ENCODE measurements around the gene RASEF.

Gene RASEF

DNA sequence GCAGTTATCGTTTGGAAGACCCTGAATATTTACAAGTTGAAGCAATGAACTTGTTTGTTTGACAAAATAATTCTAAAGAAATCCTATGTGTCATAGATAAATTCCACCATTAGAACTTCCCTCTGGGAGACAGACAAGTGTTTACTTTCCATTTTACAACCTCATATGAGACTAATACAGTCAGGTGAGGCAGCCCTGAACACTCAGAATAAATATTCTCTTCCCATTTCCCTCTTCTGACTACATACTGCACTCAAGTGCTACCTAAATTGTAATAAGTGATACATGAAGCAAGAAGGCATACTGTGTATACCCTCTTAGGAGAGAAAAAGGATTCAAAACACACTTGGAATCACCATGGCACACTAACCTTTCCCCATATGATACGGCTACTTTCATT lies 6.8 kb downstream of the RASEF start:
- TF ChIP-seq, protein P1, sequence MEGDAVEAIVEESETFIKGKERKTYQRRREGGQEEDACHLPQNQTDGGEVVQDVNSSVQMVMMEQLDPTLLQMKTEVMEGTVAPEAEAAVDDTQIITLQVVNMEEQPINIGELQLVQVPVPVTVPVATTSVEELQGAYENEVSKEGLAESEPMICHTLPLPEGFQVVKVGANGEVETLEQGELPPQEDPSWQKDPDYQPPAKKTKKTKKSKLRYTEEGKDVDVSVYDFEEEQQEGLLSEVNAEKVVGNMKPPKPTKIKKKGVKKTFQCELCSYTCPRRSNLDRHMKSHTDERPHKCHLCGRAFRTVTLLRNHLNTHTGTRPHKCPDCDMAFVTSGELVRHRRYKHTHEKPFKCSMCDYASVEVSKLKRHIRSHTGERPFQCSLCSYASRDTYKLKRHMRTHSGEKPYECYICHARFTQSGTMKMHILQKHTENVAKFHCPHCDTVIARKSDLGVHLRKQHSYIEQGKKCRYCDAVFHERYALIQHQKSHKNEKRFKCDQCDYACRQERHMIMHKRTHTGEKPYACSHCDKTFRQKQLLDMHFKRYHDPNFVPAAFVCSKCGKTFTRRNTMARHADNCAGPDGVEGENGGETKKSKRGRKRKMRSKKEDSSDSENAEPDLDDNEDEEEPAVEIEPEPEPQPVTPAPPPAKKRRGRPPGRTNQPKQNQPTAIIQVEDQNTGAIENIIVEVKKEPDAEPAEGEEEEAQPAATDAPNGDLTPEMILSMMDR (IDR thresholded peaks at IDR 0.05; ENCODE audit: low read depth, low read length): no peak
- H3K4me3 ChIP-seq (ENCODE audit: low read depth, low read length): no peak overlapping the region

GRCh38 chr9:83047839-83048775 lies 14.8 kb downstream of the RASEF start:
- no peak overlapping the region for H3K4me3 ChIP-seq (ENCODE audit: low read depth, low read length)
- TF ChIP-seq, protein P1 (IDR thresholded peaks at IDR 0.05; ENCODE audit: low read depth, low read length): no peak

- H3K4me3 ChIP-seq (ENCODE audit: low read depth, low read length): no peak overlapping the region
- TF ChIP-seq, protein P1 (IDR thresholded peaks at IDR 0.05; ENCODE audit: low read depth, low read length): no peak
Observed at GRCh38 chr9:83043597-83043996, 19.3 kb downstream of the RASEF start.

DNA sequence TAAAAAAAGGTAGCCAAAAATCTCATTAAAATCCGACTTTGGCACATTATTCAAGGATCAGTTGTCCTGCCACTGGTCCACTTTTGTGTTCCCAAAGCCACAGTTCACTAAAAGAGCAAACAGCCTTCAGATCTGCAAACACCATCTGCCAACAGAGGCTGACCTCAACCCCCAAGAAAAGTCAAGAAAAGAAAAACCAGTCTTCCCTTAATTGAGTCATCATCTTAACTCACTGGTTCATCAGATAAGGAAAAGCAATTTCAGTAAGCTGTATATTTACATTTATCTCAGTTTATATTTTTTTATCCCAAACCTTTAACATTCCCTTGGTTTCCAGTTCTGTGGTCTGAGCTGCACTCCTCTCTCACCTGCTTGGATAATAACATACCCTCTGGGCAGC lies 21.2 kb downstream of the RASEF start:
- TF ChIP-seq, protein P1 (IDR thresholded peaks at IDR 0.05; ENCODE audit: low read depth, low read length): no peak
- H3K4me3 ChIP-seq (ENCODE audit: low read depth, low read length): no peak overlapping the region

DNA sequence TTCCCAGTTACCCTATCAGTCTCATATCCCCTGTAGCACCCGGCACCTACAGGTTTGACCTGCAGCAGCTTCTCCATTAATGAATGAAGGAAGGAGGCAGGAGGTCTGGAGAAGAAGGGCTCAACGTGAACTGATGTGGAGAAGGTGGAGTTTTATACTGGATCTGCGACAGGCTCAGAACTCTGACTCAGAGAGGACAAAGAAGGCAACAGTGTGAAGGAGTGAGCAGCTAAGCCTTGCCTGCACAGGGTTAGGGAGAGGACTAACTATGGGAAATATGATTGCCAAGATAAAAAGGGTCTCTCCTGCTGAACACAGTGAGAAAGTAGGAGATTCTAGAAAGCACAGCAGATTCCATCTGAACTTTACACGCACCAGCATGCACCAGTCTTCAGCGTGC lies 23.6 kb downstream of the RASEF start:
- H3K4me3 ChIP-seq (ENCODE audit: low read depth, low read length): no peak overlapping the region
- TF ChIP-seq, protein P1 (IDR thresholded peaks at IDR 0.05; ENCODE audit: low read depth, low read length): no peak

DNA sequence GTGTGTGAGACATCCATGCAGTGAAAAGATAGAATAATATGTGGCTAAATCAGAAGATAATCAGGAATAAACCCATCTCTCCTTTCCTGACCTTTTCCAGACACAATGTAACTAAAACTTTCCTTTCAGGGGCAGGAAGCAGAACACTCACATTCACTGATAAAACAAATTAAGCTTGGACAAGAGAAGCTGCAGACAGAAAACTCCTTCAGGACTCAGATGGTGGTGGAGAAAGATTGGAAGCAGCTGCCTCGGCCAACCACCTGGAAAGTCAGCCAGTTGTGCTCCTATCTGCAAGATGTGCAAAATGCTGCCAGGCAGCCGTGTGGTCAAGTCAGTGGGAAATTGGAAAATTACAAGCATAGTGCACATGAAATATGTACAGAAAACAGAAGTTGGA lies 26.9 kb downstream of the RASEF start:
- TF ChIP-seq, protein P1 (IDR thresholded peaks at IDR 0.05; ENCODE audit: low read depth, low read length): no peak
- H3K4me3 ChIP-seq (ENCODE audit: low read depth, low read length): no peak overlapping the region

DNA sequence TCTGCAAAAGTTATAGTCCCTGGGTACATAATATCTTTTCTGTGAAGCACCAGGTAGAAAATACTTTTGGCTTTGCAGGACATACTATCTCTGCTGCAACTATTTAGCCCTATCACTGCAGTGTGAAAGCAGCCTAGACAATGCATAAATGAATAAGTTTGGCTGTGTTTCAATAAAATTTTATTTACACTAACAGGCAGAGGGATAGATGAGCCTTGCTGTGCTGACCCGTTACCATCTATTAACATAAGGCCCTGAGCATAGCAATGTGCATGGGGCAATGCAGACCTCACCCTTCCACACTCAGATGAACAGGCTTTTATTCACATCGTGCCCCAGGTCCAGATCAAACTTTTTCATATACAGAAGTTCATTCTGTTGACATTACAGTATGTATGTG lies 27.8 kb downstream of the RASEF start:
- TF ChIP-seq, protein P1 (IDR thresholded peaks at IDR 0.05; ENCODE audit: low read depth, low read length): no peak
- no peak overlapping the region for H3K4me3 ChIP-seq (ENCODE audit: low read depth, low read length)

All from WI38 (cell line).